Effector CD8-positive, alpha-beta T cell (primary cell): Measurements from ENCODE around the gene FUNDC2.

Experiments used
- DNase-seq: peaks from one replicate; lab custom pipeline; 2025; lab: John Stamatoyannopoulos, UW

FUNDC2 gene

GRCh38 chrX:155023907-155024833 lies 2.5 kb upstream of the FUNDC2 start:
- no peak for DNase-seq

GRCh38 chrX:155026420-155026726 lies 271 bp upstream of the FUNDC2 start:
- DNase-seq = no peak

- no peak for DNase-seq
These were observed 944 bp downstream of the FUNDC2 start for GRCh38 chrX:155027509-155028066.

GRCh38 chrX:155028129-155028528 lies 1.5 kb downstream of the FUNDC2 start:
- DNase-seq = no peak

GRCh38 chrX:155028877-155029291 lies 2.2 kb downstream of the FUNDC2 start:
- DNase-seq = no peak

- no peak for DNase-seq
These were observed 5.0 kb downstream of the FUNDC2 start for GRCh38 chrX:155031657-155032056.

- DNase-seq = no peak
These were observed 9.0 kb downstream of the FUNDC2 start for GRCh38 chrX:155035688-155036087.

GRCh38 chrX:155046129-155046810 lies 19.6 kb downstream of the FUNDC2 start:
- DNase-seq = no peak

GRCh38 chrX:155046811-155047528 lies 20.3 kb downstream of the FUNDC2 start:
- no peak for DNase-seq

- DNase-seq = peak; percentile 25
These were observed 22.5 kb downstream of the FUNDC2 start for GRCh38 chrX:155048977-155049619.

- DNase-seq = no peak
These were observed 26.3 kb downstream of the FUNDC2 start for GRCh38 chrX:155052738-155053498.

GRCh38 chrX:155053656-155054055 lies 27.0 kb downstream of the FUNDC2 start:
- no peak for DNase-seq

- no peak for DNase-seq
These were observed 27.6 kb downstream of the FUNDC2 start for GRCh38 chrX:155054255-155054654.

GRCh38 chrX:155055494-155055893 lies 28.9 kb downstream of the FUNDC2 start:
- DNase-seq = no peak

- no peak for DNase-seq
These were observed 29.8 kb downstream of the FUNDC2 start for GRCh38 chrX:155056471-155056870.

GRCh38 chrX:155056877-155057792 lies 30.5 kb downstream of the FUNDC2 start:
- peak; percentile 24 for DNase-seq

- DNase-seq = no peak
These were observed 35.1 kb downstream of the FUNDC2 start for GRCh38 chrX:155061760-155062159.

GRCh38 chrX:155065035-155065734 lies 38.5 kb downstream of the FUNDC2 start:
- DNase-seq = no peak

- DNase-seq = no peak
These were observed 41.5 kb downstream of the FUNDC2 start for GRCh38 chrX:155068165-155068564.
